ENCODE results near the gene CMC1.
A peak's percentile ranks its signal among the peaks of the same experiment; 100 is the strongest.

The CMC1 gene

GRCh38 chr3:28279770-28280169, 38.4 kb downstream of the CMC1 start:
- no peak overlapping the region for H3K4me3 ChIP-seq (ENCODE audit: low read depth, low read length)
- DNase-seq (ENCODE audit: low read depth, low spot score), result no peak
- in situ Hi-C loops (cut with HindIII; ENCODE audit: low sequenced_read_pairs), result no loop called here
- TF ChIP-seq CTCF (IDR thresholded peaks at IDR 0.05; ENCODE audit: low read depth, low read length), result no peak

GRCh38 chr3:28280781-28281180, 39.4 kb downstream of the CMC1 start:
- no peak overlapping the region for H3K4me3 ChIP-seq (ENCODE audit: low read depth, low read length)
- in situ Hi-C loops (cut with HindIII; ENCODE audit: low sequenced_read_pairs), result no loop called here
- no peak for TF ChIP-seq CTCF (IDR thresholded peaks at IDR 0.05; ENCODE audit: low read depth, low read length)
- no peak for DNase-seq (ENCODE audit: low read depth, low spot score)

GRCh38 chr3:28286595-28286994, 45.2 kb downstream of the CMC1 start:
- in situ Hi-C loops (cut with HindIII; ENCODE audit: low sequenced_read_pairs), result no loop called here
- H3K4me3 ChIP-seq (ENCODE audit: low read depth, low read length), result no peak overlapping the region
- TF ChIP-seq CTCF (IDR thresholded peaks at IDR 0.05; ENCODE audit: low read depth, low read length), result peak; percentile 54
- DNase-seq (ENCODE audit: low read depth, low spot score), result peak; percentile 50

- no peak for DNase-seq (ENCODE audit: low read depth, low spot score)
- no peak overlapping the region for H3K4me3 ChIP-seq (ENCODE audit: low read depth, low read length)
- in situ Hi-C loops (cut with HindIII; ENCODE audit: low sequenced_read_pairs), result no loop called here
- no peak for TF ChIP-seq CTCF (IDR thresholded peaks at IDR 0.05; ENCODE audit: low read depth, low read length)
These were observed 45.6 kb downstream of the CMC1 start for GRCh38 chr3:28287046-28287445.

GRCh38 chr3:28290863-28291300, 49.5 kb downstream of the CMC1 start:
- no peak for TF ChIP-seq CTCF (IDR thresholded peaks at IDR 0.05; ENCODE audit: low read depth, low read length)
- in situ Hi-C loops (cut with HindIII; ENCODE audit: low sequenced_read_pairs), result no loop called here
- DNase-seq (ENCODE audit: low read depth, low spot score), result no peak
- no peak overlapping the region for H3K4me3 ChIP-seq (ENCODE audit: low read depth, low read length)

GRCh38 chr3:28291577-28291976, 50.2 kb downstream of the CMC1 start:
- no peak for TF ChIP-seq CTCF (IDR thresholded peaks at IDR 0.05; ENCODE audit: low read depth, low read length)
- no peak overlapping the region for H3K4me3 ChIP-seq (ENCODE audit: low read depth, low read length)
- no peak for DNase-seq (ENCODE audit: low read depth, low spot score)
- in situ Hi-C loops (cut with HindIII; ENCODE audit: low sequenced_read_pairs), result no loop called here

DNA sequence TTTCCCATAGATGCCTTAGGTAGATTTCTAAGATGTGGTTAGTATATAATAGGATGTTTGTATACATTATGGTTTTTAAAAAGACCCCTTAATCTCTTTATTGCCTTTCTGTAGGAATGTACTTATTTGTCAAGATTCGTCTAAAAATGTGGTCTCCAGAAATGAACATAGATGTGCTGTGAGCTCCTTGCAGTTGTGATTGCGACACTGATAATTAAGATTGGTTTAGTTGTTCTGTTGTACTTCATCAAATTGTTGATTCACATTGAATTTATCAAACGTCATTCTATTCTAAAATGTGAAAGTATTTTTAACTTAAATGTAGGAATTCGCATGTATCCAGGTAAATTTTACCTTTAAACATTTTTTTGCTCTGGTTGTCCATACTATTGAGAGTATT, 51.2 kb downstream of the CMC1 start:
- in situ Hi-C loops (cut with HindIII; ENCODE audit: low sequenced_read_pairs), result no loop called here
- no peak for DNase-seq (ENCODE audit: low read depth, low spot score)
- H3K4me3 ChIP-seq (ENCODE audit: low read depth, low read length), result no peak overlapping the region
- TF ChIP-seq CTCF (IDR thresholded peaks at IDR 0.05; ENCODE audit: low read depth, low read length), result no peak

All from astrocyte of the spinal cord (primary cell).